AG04450 (cell line): ENCODE data around the gene UBE2E2. TPM values are rescaled to one million over a fixed set of nuclear protein-coding genes. Genes with fewer than 3 reads are reported as not detected.

Experiments
- CTCF ChIA-PET: fragments of 300-600, 350-600 bp; formaldehyde crosslinking; extraction: SDS; loops from one replicate; lab custom pipeline; 2022; ENCODE audit warnings: antibody characterized with exemption, inconsistent platforms; lab: Charles Lee
- POLR2A ChIA-PET: fragments of 350-600 bp; formaldehyde crosslinking; extraction: SDS; loops from one replicate; lab custom pipeline; 2021; ENCODE audit warnings: antibody characterized with exemption, inconsistent platforms; lab: Yijun Ruan, JAX
- DNase-seq: peaks from one replicate; pipeline ENCODE4 v3.0.0-alpha.2; 2011; ENCODE audit warnings: low read depth, low spot score
- H3K27ac ChIP-seq: one replicate; pipeline ENCODE4 v1.5.1; 2012; ENCODE audit warnings: low read depth, low read length, control low read depth
- H3K27me3 ChIP-seq: one replicate; pipeline ENCODE4 v1.6.0; 2012; ENCODE audit warnings: low read length; ENCODE audit not compliant: control insufficient read depth, insufficient read depth
- H3K4me3 ChIP-seq: 2 replicates; pipeline ENCODE4 v1.5.1; 2011; ENCODE audit warnings: mild to moderate bottlenecking, low read depth, low read length, control low read depth
- H3K9me3 ChIP-seq: 2 replicates; pipeline ENCODE4 v1.5.1; 2012; ENCODE audit warnings: low read length; ENCODE audit not compliant: control insufficient read depth, insufficient read depth
- CTCF ChIP-seq: IDR thresholded peaks from 2 replicates; pipeline ENCODE4 v1.5.1; 2011; ENCODE audit warnings: low read depth, low read length, control low read depth, inconsistent platforms
- polyA plus RNA-seq: library from polyadenylated mRNA; depleted of rRNA; stranded (reverse); fragments of >200 nt; gene quantifications from 2 replicates; pipeline ENCODE4 v1.2.3, GENCODE V29; 2011

The UBE2E2 gene
- polyA plus RNA-seq, 1 experiment, result 43.2 TPM

GRCh38 chr3:23518441-23518840, 315.3 kb downstream of the UBE2E2 start:
- no peak for DNase-seq
- no peak overlapping the region for H3K4me3 ChIP-seq
- H3K27me3 ChIP-seq, result no peaks in the 10 kb centered on the region
- no peaks in the 10 kb centered on the region for H3K9me3 ChIP-seq
- POLR2A ChIA-PET, result no interaction called here
- no peak for TF ChIP-seq CTCF
- CTCF ChIA-PET, result interaction anchor here (0.6 kb wide), 1 partner anchor 41 kb away, joined by 3 read pairs; no protein-coding TSS in a partner anchor
- H3K27ac ChIP-seq, result no peak overlapping the region

DNA sequence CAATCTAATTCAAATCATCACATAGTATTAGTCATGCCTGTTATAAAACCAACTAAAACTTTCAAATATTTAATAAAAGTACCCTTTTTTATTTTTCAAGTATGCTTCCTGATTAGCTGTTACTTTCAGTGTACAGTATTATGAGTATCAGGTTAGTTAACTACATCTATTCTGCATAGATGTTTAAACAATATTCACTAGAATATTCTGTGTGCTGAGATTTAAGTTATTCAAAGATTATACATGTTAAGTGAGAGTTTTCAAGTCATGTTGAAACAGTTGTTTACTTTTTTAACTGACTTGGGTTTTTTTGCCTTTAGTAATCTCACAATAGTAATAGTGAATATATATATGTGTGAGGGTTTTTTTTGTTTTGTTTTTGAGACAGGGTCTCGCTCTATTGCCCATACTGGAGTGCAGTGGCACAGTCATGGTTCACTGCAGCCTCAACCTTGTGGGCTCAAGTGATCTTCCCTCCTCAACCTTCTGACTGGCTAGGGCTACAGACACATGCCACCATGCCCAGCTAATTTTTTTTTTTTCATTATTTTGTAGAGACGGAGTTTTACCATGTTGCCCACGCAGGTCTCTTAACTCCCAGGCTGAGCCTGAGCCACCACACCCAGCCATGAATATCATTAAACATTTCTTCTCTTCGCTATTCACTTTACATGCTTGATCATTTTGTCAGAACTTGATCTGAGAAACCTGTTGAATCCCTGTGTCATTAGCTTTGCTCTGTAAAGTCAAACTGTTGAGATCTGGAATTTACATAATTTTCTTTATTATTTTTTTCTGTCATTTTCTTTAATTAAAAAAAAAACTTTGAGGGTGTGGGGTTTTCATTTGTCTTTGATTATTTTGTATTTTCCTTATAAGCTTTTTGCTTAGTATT, 316.4 kb downstream of the UBE2E2 start:
- H3K9me3 ChIP-seq, result no peaks in the 10 kb centered on the region
- POLR2A ChIA-PET, result no interaction called here
- no peak for TF ChIP-seq CTCF
- CTCF ChIA-PET, result no interaction called here
- H3K27ac ChIP-seq, result no peak overlapping the region
- H3K27me3 ChIP-seq, result no peaks in the 10 kb centered on the region
- no peak for DNase-seq
- H3K4me3 ChIP-seq, result no peak overlapping the region

- no peak overlapping the region for H3K4me3 ChIP-seq
- DNase-seq, result no peak
- H3K27ac ChIP-seq, result no peak overlapping the region
- no peaks in the 10 kb centered on the region for H3K9me3 ChIP-seq
- H3K27me3 ChIP-seq, result no peaks in the 10 kb centered on the region
- no peak for TF ChIP-seq CTCF
- ChIA-PET POLR2A (no interaction called here), CTCF (no interaction called here)
Measured at GRCh38 chr3:23527326-23527725, 324.2 kb downstream of the UBE2E2 start.

- POLR2A ChIA-PET, result no interaction called here
- no peak for TF ChIP-seq CTCF
- CTCF ChIA-PET, result no interaction called here
- no peak for DNase-seq
- no peak overlapping the region for H3K27ac ChIP-seq
- H3K9me3 ChIP-seq, result no peaks in the 10 kb centered on the region
- H3K4me3 ChIP-seq, result no peak overlapping the region
- no peaks in the 10 kb centered on the region for H3K27me3 ChIP-seq
Measured at GRCh38 chr3:23533596-23533995, 330.5 kb downstream of the UBE2E2 start.

GRCh38 chr3:23533996-23534395, 330.9 kb downstream of the UBE2E2 start:
- Histone ChIP-seq H3K27me3 (no peaks in the 10 kb centered on the region), H3K27ac (no peak overlapping the region), H3K9me3 (no peaks in the 10 kb centered on the region), H3K4me3 (no peak overlapping the region)
- no peak for TF ChIP-seq CTCF
- ChIA-PET CTCF (interaction anchor here (0.6 kb wide), 1 partner anchor 1028 kb away, joined by 3 read pairs; no protein-coding TSS in a partner anchor), POLR2A (no interaction called here)
- no peak for DNase-seq
